WTC11 (cell line): ENCODE data around the gene STK32B. TPM values are rescaled to one million over a fixed set of nuclear protein-coding genes. Genes with fewer than 3 reads are reported as not detected.

Experiments used
- ATAC-seq: fragments of 200-7000 bp; cut with Tn5 transposase; 2 replicates; pipeline ENCODE4 v1.10.0; 2021; ENCODE audit warnings: mild to moderate bottlenecking, moderate library complexity
- CTCF ChIA-PET: fragments of 300-600 bp; sonication (Branson Sonifier 250); formaldehyde crosslinking; loops from one replicate; lab custom pipeline; 2021; ENCODE audit warnings: antibody characterized with exemption; lab: Charles Lee
- POLR2A ChIA-PET: fragments of 350-600 bp; sonication (Branson Sonifier 250); formaldehyde crosslinking; loops from one replicate; lab custom pipeline; 2021; ENCODE audit warnings: antibody characterized with exemption; lab: Charles Lee
- DNase-seq: peaks from one replicate; pipeline ENCODE4 v3.0.0; 2021; ENCODE audit warnings: low spot score
- H3K27ac Mint-ChIP-seq: 2 replicates; pipeline ENCODE4 v1.8.0; 2021; ENCODE audit warnings: mixed read lengths
- H3K27me3 Mint-ChIP-seq: 2 replicates; pipeline ENCODE4 v1.8.0; 2021; ENCODE audit warnings: low read depth, mild to moderate bottlenecking, moderate library complexity, mixed read lengths
- H3K36me3 Mint-ChIP-seq: 2 replicates; pipeline ENCODE4 v1.8.0; 2021; ENCODE audit warnings: mixed read lengths
- H3K4me1 Mint-ChIP-seq: 2 replicates; pipeline ENCODE4 v1.8.0; 2022; ENCODE audit warnings: mixed read lengths
- H3K4me3 Mint-ChIP-seq: 2 replicates; pipeline ENCODE4 v1.8.0; 2021; ENCODE audit warnings: mild to moderate bottlenecking, moderate library complexity, mixed read lengths
- H3K9me3 Mint-ChIP-seq: 2 replicates; pipeline ENCODE4 v1.8.0; 2021; ENCODE audit warnings: mixed read lengths
- CBFB ChIP-seq: sonication (generic); formaldehyde crosslinking; IDR thresholded peaks from 2 replicates; pipeline ENCODE4 v1.8.1; 2022; ENCODE audit warnings: mild to moderate bottlenecking, low read depth, missing genetic modification reagents
- ELF4 ChIP-seq: sonication (generic); formaldehyde crosslinking; IDR thresholded peaks from 2 replicates; pipeline ENCODE4 v1.8.1; 2022; ENCODE audit warnings: low read depth, mild to moderate bottlenecking, moderate library complexity, missing genetic modification reagents
- ETV6 ChIP-seq: sonication (generic); formaldehyde crosslinking; IDR thresholded peaks from 2 replicates; pipeline ENCODE4 v1.8.1; 2022; ENCODE audit warnings: mild to moderate bottlenecking, missing genetic modification reagents
- GABPB1 ChIP-seq: sonication (generic); formaldehyde crosslinking; IDR thresholded peaks from 2 replicates; pipeline ENCODE4 v1.8.1; 2023; ENCODE audit warnings: mild to moderate bottlenecking, missing genetic modification reagents
- GRHL2 ChIP-seq: fragments of 250-450 bp; sonication (Bioruptor Pico); IDR thresholded peaks from 2 replicates; pipeline ENCODE4 v1.8.0; 2022; ENCODE audit warnings: mild to moderate bottlenecking, moderate library complexity; ENCODE audit not compliant: insufficient replicate concordance, severe bottlenecking
- MXD4 ChIP-seq: fragments of 250-450 bp; sonication (Bioruptor Pico); IDR thresholded peaks from 2 replicates; pipeline ENCODE4 v1.8.0; 2021; ENCODE audit warnings: mild to moderate bottlenecking, moderate library complexity, borderline replicate concordance
- MYBL2 ChIP-seq: sonication (generic); formaldehyde crosslinking; IDR thresholded peaks from 2 replicates; pipeline ENCODE4 v1.8.1; 2023; ENCODE audit warnings: mild to moderate bottlenecking, moderate library complexity, missing genetic modification reagents
- RORB ChIP-seq: fragments of 250-450 bp; sonication (Bioruptor Pico); IDR thresholded peaks from 2 replicates; pipeline ENCODE4 v1.9.0; 2021; ENCODE audit warnings: mild to moderate bottlenecking
- SOX15 ChIP-seq: fragments of 250-450 bp; sonication (Bioruptor Pico); IDR thresholded peaks from 2 replicates; pipeline ENCODE4 v1.9.0; 2021; ENCODE audit warnings: mild to moderate bottlenecking
- ZNF138 ChIP-seq: sonication (generic); formaldehyde crosslinking; conservative IDR thresholded peaks from 2 replicates; pipeline ENCODE4 v1.8.1; 2022; ENCODE audit warnings: mild to moderate bottlenecking, moderate library complexity, missing genetic modification reagents
- ZNF416 ChIP-seq: fragments of 250-450 bp; sonication (Bioruptor Pico); IDR thresholded peaks from 2 replicates; pipeline ENCODE4 v1.9.0; 2021; ENCODE audit warnings: mild to moderate bottlenecking, inconsistent platforms
- total RNA-seq: library from RNA; stranded (reverse); gene quantifications from 3 replicates; pipeline ENCODE4 v1.2.3, GENCODE V29; 2021
- TF ChIP-seq, protein P1 (sequence below): fragments of 250-450 bp; sonication (Bioruptor Pico); conservative IDR thresholded peaks from 2 replicates; pipeline ENCODE4 v1.9.0; 2021; ENCODE audit warnings: mild to moderate bottlenecking
- TF ChIP-seq, protein P2 (sequence below): sonication (generic); formaldehyde crosslinking; IDR thresholded peaks from 2 replicates; pipeline ENCODE4 v1.8.1; 2023; ENCODE audit warnings: mild to moderate bottlenecking, missing genetic modification reagents
- TF ChIP-seq, protein P3 (sequence below): sonication (generic); formaldehyde crosslinking; IDR thresholded peaks from 2 replicates; pipeline ENCODE4 v1.8.1; 2023; ENCODE audit warnings: mild to moderate bottlenecking, missing genetic modification reagents
- TF ChIP-seq, protein P4 (sequence below): fragments of 250-450 bp; sonication (Bioruptor Pico); IDR thresholded peaks from 2 replicates; pipeline ENCODE4 v1.9.0; 2021; ENCODE audit warnings: moderate library complexity, mild to moderate bottlenecking, inconsistent platforms, borderline replicate concordance
- TF ChIP-seq, protein P5 (sequence below): sonication (generic); formaldehyde crosslinking; IDR thresholded peaks from 2 replicates; pipeline ENCODE4 v1.8.1; 2022; ENCODE audit warnings: mild to moderate bottlenecking, missing genetic modification reagents, moderate library complexity, borderline replicate concordance
- TF ChIP-seq, protein P6 (sequence below): sonication (generic); formaldehyde crosslinking; conservative IDR thresholded peaks from 2 replicates; pipeline ENCODE4 v1.8.1; 2023; ENCODE audit warnings: mild to moderate bottlenecking, low read depth, missing genetic modification reagents, moderate library complexity

STK32B gene
- total RNA-seq, 1 experiment from 2014 or later, result 1.9 TPM

DNA sequence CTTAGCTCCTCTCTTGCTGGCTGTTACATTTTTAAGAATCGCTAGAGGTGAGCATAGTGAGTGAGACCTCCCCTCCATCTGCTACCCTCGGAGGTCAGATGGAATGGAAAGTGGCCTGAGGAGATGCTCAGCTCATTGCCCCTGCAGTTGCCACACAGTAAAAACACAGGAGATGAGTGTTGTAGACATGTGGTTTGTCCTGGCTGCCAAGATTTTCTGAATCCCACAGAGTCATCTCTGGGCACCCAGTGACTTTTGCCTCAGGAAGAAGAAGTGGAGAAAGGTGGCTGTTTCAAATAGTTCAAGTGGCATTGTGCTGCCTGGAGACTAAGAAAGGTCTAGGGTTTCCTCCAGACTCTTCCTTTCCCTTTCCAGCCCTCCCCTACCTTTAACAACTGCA is 271.0 kb downstream of the STK32B start (continued):
- TF ChIP-seq, protein P1, sequence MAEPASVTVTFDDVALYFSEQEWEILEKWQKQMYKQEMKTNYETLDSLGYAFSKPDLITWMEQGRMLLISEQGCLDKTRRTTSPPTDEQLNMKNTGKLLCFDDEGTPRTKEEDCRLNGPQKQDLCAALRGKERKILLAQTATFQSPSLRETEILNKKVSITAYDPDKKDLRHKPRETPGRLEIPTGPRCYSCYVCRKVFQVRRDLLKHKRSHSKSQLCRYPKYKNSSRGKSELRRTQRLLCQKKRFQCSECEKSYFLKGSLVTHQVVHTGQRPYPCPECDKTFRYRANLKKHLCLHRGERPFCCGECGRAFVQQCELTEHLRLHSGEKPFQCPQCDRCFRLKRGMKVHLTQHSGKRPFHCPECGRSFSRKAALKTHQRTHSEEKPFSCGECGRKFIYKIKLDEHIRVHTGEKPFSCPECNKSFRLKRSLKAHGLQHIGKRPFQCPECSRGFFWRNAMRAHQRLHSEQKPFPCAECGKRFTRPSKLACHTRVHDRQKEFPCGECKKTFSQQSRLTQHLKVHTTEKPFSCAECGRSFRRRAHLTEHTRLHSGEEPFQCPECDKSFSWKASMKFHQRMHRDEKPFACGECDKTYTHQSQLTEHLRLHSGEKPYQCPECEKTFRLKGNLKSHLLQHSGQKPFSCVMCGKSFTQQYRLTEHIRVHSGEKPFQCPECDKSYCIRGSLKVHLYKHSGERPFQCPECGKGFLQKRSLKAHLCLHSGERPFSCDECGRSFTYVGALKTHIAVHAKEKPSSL (CRISPR knock-in tag), result no peak
- no peak for TF ChIP-seq CBFB (CRISPR knock-in tag)
- TF ChIP-seq, protein P2, sequence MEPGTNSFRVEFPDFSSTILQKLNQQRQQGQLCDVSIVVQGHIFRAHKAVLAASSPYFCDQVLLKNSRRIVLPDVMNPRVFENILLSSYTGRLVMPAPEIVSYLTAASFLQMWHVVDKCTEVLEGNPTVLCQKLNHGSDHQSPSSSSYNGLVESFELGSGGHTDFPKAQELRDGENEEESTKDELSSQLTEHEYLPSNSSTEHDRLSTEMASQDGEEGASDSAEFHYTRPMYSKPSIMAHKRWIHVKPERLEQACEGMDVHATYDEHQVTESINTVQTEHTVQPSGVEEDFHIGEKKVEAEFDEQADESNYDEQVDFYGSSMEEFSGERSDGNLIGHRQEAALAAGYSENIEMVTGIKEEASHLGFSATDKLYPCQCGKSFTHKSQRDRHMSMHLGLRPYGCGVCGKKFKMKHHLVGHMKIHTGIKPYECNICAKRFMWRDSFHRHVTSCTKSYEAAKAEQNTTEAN (CRISPR knock-in tag), result no peak
- no peak for TF ChIP-seq MXD4 (CRISPR knock-in tag)
- no peak for TF ChIP-seq RORB (CRISPR knock-in tag)
- TF ChIP-seq, protein P3, sequence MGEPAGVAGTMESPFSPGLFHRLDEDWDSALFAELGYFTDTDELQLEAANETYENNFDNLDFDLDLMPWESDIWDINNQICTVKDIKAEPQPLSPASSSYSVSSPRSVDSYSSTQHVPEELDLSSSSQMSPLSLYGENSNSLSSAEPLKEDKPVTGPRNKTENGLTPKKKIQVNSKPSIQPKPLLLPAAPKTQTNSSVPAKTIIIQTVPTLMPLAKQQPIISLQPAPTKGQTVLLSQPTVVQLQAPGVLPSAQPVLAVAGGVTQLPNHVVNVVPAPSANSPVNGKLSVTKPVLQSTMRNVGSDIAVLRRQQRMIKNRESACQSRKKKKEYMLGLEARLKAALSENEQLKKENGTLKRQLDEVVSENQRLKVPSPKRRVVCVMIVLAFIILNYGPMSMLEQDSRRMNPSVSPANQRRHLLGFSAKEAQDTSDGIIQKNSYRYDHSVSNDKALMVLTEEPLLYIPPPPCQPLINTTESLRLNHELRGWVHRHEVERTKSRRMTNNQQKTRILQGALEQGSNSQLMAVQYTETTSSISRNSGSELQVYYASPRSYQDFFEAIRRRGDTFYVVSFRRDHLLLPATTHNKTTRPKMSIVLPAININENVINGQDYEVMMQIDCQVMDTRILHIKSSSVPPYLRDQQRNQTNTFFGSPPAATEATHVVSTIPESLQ, result no peak
- no peak for TF ChIP-seq MYBL2 (CRISPR knock-in tag)
- TF ChIP-seq, all 79 proteins: peak for 0

DNA sequence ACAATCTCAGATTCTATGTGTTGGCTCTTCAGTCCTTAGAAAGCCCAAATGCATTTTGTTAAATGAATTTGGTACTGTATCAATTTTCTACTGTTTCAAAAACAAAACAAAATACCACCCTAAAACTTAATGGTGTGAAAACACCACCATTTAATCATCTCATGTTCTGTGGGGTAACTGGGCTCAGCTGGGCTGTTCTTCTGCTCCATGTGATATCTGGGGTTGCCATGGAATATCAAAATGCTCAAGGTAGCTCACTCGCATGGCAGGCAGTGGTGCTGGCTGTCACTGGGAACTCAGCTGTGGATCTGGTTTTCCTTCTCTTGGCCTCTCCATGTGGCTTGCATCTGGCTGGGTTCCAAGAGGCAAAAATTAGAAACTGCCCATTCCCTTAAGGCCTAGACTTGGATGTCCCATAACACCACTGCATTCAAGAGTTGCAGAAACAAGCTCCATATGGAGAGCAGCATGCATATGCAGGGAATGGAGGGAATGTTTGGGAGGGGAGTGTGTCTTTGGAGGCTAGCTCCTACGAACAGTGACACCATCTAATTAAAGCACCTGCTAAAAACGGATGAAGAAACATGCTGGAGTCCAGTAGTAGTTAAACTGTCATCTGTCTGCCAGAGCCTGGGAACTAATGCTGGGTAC is 279.2 kb downstream of the STK32B start:
- no peak for TF ChIP-seq GRHL2 (CRISPR knock-in tag)
- no peak for TF ChIP-seq ELF4 (CRISPR knock-in tag)
- TF ChIP-seq ZNF138 (CRISPR knock-in tag), result no peak
- TF ChIP-seq SOX15 (CRISPR knock-in tag), result no peak
- TF ChIP-seq, protein P4, sequence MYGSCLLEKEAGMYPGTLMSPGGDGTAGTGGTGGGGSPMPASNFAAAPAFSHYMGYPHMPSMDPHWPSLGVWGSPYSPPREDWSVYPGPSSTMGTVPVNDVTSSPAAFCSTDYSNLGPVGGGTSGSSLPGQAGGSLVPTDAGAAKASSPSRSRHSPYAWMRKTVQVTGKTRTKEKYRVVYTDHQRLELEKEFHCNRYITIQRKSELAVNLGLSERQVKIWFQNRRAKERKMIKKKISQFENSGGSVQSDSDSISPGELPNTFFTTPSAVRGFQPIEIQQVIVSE, result no peak
- TF ChIP-seq MYBL2 (CRISPR knock-in tag), result no peak
- TF ChIP-seq, protein P5, sequence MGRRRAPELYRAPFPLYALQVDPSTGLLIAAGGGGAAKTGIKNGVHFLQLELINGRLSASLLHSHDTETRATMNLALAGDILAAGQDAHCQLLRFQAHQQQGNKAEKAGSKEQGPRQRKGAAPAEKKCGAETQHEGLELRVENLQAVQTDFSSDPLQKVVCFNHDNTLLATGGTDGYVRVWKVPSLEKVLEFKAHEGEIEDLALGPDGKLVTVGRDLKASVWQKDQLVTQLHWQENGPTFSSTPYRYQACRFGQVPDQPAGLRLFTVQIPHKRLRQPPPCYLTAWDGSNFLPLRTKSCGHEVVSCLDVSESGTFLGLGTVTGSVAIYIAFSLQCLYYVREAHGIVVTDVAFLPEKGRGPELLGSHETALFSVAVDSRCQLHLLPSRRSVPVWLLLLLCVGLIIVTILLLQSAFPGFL (CRISPR knock-in tag), result no peak
- no peak for TF ChIP-seq ETV6 (CRISPR knock-in tag)
- no peak for TF ChIP-seq GABPB1 (CRISPR knock-in tag)
- TF ChIP-seq, protein P6, sequence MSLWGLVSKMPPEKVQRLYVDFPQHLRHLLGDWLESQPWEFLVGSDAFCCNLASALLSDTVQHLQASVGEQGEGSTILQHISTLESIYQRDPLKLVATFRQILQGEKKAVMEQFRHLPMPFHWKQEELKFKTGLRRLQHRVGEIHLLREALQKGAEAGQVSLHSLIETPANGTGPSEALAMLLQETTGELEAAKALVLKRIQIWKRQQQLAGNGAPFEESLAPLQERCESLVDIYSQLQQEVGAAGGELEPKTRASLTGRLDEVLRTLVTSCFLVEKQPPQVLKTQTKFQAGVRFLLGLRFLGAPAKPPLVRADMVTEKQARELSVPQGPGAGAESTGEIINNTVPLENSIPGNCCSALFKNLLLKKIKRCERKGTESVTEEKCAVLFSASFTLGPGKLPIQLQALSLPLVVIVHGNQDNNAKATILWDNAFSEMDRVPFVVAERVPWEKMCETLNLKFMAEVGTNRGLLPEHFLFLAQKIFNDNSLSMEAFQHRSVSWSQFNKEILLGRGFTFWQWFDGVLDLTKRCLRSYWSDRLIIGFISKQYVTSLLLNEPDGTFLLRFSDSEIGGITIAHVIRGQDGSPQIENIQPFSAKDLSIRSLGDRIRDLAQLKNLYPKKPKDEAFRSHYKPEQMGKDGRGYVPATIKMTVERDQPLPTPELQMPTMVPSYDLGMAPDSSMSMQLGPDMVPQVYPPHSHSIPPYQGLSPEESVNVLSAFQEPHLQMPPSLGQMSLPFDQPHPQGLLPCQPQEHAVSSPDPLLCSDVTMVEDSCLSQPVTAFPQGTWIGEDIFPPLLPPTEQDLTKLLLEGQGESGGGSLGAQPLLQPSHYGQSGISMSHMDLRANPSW (CRISPR knock-in tag), result no peak
- TF ChIP-seq ZNF416 (CRISPR knock-in tag), result no peak
- TF ChIP-seq, all 79 proteins: peak for 0
- DNase-seq (no peak), ATAC-seq (no peak)
- H3K27ac Mint-ChIP-seq, result no peak overlapping the region
- peaks cover 15% of the 10 kb centered on the region for H3K27me3 Mint-ChIP-seq
- H3K36me3 Mint-ChIP-seq, result 0 out of 2 replicates have a peak, but pooled peaks cover 3% of the 10 kb centered on the region
- H3K4me1 Mint-ChIP-seq, result no peaks in the 10 kb centered on the region
- ChIA-PET CTCF (no interaction called here), POLR2A (no interaction called here)
- H3K9me3 Mint-ChIP-seq, result peaks cover 33% of the 10 kb centered on the region
- H3K4me3 Mint-ChIP-seq, result no peak overlapping the region
